Hepatic stellate cell (primary cell): Measurements from ENCODE around the gene C14orf119.
"Not testable (repeated sequence)": the region's sequence is repeated elsewhere in the genome, so short reads cannot be mapped to it uniquely, and the experiment has no call there.

Experiments used
- DNase-seq: peaks from one replicate; pipeline ENCODE4 v3.0.0; 2011; ENCODE audit warnings: low spot score

The C14orf119 gene

DNA sequence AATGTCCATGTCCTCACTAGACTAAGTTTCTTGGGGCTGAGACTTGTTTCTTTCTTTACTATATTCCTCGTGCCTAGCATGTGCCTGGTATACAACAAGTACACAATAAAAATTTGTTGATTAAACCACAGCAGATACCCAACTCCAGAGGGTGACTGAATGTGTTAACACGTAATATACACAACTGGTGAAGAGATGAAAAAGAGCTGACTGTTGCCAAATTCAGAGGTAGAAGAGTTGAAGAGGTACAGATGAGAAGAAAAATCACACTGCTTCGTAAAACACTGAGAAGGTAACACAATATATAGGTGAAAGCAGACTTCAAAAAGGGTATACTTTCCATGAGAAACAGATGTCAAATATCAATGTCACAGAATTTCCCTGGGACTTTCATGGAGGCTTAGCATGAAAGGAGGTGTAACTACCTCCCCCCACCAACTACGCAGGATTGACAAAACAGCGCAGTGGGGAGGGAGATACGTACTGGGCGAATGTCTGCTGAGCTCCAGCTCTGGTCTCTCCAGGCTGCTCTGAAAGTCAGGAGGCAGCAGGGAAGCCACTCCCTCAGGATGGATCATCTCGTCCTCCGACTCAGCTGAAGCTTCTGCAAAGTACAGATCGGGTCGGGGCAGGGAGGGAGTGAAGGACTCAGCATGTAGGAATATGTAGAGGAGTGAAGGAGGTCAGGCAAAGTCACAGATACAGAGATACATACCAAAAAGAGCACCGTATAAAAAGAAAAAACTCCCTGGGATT is 5.6 kb upstream of the C14orf119 start:
- DNase-seq, result no peak

DNA sequence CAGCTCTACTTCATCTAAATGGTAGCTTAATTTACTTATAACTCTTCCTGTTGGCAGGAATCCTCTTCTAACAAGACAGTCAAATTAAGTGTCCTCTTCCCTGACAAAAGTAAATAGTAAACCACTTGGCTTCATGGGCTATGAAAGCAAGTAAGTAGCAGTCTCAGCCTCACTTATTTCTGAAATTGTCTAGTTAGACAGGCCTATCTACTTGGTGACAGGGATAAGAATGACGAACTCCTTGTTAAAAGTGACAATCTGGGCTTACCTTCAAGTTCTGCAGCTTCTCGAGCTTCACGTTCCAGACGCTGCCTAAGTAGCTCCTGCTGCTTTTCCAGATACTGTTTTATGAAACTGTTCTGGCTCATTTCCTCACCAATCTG is 5.1 kb upstream of the C14orf119 start:
- no peak for DNase-seq

DNA sequence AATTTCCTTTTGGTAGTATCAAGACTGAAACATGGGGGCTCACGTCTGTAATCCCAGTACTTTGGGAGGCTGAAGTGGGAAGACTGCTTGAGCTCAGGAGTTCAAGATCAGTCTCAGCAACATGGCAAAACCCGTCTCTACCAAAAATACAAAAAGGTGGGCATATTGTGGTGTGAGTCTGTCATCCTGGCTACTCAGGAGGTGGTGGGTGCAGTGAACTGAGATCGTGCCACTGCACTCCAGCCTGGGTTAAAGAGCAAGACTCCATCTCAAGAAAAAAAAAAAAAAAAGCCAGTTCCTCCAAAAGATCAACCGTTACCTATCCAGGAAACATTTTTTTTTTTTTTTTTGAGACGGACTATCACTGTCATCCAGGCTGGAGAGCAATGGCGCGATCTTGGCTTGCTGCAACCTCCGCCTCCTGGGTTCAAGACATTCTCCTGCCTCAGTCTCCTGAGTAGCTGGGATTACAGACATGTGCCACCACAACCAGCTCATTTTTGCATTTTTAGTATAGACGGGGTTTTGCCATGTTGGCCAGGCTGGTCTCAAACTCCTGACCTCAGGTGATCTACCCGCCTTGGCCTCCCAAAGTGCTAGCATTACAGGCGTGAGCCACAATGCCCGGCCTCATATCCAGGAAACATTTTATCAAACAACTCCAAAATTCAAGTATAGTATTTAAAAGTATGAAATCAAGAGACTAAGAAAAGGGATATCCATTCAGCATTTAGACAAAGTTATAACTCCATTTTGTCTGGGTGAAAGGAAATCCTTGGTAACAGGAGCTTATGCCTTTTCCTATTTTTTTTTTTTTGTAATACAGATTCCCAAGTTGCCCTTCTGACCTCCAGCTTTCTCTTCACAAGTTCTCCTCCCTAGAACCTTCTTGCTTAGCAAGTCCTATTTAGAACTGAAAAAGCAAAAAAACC is 3.7 kb upstream of the C14orf119 start:
- DNase-seq, result no peak

DNA sequence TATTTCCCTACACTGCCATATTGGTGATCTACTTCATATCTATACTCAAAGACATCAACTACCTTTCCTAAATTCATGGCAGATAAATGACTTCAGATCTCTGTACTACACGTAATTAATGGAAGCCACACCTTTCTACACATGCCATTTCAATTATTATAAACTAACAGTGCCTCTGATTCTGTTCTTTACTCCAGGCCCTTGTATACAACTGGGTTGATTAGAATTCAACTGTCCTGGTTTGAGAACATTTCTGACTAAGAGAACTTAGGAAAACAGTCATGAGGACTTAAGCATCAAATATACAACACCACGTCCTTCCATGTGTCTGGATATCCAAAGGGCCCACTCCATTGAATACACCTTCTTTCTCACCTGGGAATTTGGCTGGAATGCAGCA is 2.2 kb upstream of the C14orf119 start:
- DNase-seq, result no peak

- DNase-seq, result no peak
Observed at GRCh38 chr14:23093526-23093925, 1.8 kb upstream of the C14orf119 start.

DNA sequence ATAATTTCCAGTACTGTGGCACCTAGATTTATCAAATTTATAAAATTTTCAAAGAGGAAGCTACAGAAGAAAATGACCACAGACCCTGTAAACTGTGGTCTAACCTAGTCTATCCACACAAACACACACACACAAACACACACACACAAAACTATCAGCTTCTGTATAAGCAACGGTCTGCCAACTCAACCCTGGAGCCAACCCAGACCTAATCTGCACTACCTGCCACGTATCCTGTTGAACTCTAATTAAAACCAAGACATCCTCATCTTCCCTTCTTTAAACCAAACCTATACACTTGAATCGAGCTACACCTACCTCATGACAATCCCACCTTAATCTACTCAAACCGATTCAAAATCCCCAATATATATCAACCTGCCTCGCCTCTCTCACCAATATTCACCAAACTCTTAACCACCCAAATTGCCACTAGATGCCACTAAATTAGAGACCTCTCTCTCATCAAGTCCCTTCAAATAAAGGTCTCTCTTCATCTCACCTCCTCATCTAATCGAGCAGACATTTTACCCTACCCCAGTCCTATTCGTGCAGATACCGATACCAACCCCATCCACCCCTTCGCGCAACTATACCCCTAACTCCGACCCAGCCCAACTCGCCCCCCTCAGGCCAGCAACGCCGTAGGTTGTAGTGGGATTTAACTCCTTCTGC is 1.2 kb upstream of the C14orf119 start:
- no peak for DNase-seq

DNA sequence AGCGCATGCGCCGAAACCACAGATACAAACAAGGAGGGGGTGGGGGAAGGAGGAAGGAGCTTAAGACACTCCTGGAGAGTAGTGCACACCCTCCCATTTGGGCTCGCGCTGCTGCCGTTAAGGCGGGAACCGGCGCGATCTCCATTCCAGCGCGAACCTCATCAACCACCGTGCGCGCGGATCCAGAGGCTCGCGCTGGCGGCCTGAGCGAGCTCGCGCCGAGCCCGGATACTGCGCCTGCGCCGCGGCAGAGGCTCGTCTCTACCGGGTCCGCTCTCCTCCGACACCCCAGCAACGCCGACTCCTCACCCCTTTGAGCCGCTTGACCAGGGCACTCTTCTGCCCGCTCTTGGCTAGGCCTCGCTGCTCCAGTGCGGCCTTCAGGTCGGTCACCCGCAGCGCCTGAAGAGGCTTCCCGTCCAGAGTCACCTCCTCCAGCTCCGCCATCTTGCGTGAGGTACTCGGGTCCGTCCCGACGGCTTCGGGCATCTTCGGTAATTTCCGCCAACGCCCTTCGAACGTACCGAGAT is 574 bp upstream of the C14orf119 start, which contains the start of gene ACIN1:
TSS of gene ACIN1 (minus strand) at position 471 of the 530 bp plus-strand sequence. CDS start at position 447, 24 bp downstream.
- peak; percentile 84 for DNase-seq

DNA sequence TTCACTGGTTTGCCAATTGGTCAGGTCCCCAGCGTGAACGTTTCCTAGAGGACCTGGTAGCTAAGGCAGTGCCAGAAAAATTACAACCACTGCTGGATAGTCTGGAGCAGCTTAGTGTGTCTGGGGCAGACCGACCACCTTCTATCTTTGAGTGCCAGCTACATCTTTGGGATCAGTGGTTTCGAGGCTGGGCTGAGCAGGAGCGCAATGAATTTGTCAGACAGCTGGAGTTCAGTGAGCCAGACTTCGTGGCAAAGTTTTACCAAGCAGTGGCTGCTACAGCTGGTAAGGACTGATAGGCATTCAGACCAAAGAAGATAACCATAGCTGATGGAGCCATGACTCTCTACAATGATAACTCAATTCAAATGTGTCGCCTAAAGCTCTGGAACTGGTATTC is 2.5 kb downstream of the C14orf119 start:
- no peak for DNase-seq

GRCh38 chr14:23099212-23099861 is 4.0 kb downstream of the C14orf119 start:
- DNase-seq, result no peak

DNA sequence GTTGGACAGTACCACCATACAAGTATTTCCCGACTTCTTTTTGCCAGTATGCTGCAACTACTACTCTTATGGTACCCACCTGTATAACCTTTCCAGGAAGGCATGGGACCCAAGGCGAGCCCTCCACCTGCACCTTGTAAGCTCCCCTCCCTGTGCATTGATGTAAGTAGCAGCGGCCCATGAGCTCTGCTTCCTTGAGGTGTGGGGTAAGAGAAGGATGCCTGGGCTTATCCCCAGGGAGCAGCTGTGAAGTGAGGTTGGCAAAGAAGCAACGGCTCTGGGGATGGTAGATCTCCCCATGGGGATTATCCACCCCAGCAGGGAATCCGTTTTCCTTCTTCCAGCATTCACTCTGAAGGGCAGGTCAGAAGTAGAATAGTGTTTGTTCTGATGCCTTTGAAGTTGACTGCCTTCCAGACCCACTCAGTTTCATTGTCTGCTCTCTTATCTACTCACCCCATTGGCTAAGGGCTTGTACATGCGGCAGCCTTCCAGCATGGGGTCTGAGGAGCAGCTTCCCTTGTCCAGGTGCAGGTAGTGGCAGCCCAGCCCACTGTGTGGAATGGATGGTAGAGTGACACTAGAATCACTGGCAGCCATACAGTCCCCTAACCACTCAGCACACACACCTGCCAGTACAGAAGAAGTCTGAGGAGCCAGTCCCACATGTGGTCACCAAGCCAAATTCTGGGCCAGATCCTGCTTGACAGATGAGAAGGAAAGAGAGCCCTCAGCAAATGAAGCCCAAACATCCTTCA is 6.1 kb downstream of the C14orf119 start:
- no peak for DNase-seq

GRCh38 chr14:23101986-23102625 is 6.8 kb downstream of the C14orf119 start:
- DNase-seq, result no peak

DNA sequence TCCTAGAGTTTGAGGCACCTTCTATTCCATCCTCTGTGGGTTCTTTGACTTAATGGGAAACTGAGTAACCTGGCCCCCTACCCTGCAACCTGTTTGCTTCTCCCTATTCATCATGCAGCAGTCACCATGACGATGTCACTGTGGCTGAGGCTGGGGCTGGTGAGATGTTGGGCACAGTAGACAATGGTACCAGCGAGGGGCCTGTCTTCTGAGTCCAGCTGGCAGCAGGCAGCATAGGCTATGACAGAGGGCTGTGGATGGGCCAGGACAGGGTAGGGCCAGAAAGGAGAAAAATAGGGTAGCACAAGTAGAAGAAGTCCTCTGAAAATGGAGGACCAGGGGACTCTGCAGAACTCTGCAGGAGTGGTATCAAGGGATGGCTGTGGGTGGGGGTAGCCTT is 7.5 kb downstream of the C14orf119 start:
- no peak for DNase-seq

DNA sequence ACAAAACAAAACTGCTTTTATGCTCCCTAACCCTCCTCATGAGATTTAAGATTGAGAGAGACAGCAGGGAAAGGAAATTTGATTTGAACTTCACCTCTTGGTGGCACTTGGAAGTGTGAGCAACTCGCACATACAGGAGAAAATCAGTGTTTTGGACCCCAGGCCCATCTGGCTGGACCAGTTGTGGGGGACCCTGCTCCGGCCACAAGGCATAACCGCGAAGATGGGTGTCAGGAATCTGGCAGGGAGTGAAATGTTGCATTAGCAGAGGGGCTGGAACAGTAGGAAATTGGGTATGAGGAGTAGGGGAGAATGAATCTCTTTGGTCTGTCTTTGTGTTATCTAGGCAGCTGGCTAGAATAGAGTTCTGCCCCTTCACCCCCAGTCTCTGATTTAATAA is 8.3 kb downstream of the C14orf119 start:
- no peak for DNase-seq

DNA sequence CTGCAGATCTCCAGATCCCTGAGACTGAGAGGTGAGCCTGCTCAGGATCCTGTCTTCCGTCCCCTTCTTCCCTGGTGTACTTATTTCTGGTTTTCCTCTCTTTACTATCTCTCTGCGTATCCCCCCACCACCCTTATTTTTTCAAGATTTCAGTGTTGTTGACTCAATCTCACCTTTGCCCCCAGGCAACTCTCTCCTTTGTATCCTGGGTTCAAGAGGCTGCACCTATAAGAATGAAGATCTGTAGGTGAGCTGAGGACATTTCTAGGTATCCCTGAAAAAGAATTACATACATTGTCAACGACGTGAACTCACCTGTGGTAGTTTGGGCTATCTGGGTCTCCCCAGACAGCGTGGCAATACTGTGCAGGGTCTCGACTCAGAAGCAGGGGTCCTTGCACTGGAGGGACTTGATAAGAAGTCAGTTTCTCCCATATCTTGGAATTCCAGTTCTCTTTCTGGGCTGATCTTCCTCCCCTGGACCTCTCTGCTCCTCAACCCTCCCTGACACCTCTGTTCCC is 8.8 kb downstream of the C14orf119 start:
- no peak for DNase-seq

GRCh38 chr14:23104591-23105347 is 9.5 kb downstream of the C14orf119 start, which contains the start of gene CIROP:
CIROP (minus strand) TSS chr14:23104989; CDS start chr14:23104920, 69 bp downstream.
- no peak for DNase-seq

GRCh38 chr14:23105348-23105824 is 10.1 kb downstream of the C14orf119 start:
- DNase-seq, result no peak

- DNase-seq, result no peak
Observed at GRCh38 chr14:23106747-23107045, 11.4 kb downstream of the C14orf119 start.

GRCh38 chr14:23107620-23108019 is 12.3 kb downstream of the C14orf119 start:
- DNase-seq, result not testable (repeated sequence)

DNA sequence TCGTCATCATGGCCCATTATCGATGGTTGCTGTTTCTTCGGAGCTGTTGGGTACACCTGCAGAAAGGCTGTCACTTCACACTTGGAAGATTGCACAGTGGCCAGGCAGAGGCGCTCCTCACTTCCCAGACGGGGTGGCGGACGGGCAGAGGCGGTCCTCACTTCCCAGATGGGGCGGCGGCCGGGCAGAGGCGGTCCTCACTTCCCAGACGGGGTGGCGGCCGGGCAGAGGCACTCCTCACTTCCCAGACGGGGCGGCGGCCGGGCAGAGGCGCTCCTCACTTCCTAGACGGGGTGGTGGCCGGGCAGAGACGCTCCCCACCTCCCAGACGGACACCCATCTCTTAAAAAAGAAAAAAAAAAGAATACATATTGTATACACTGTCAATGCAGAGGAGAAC is 12.9 kb downstream of the C14orf119 start:
- not testable (repeated sequence) for DNase-seq
